ENCODE data around the gene CCDC169. TPM values are rescaled to one million over a fixed set of nuclear protein-coding genes. Genes with fewer than 3 reads are reported as not detected.
"Not testable (repeated sequence)": the region's sequence is repeated elsewhere in the genome, so short reads cannot be mapped to it uniquely, and the experiment has no call there.

The CCDC169 gene
- total RNA-seq: 0.48 TPM
- long read RNA-seq, partial matches to known transcripts: 0 of 1 reads
- long read RNA-seq, other reads (novel, unspliced or antisense): 0 of 1 reads

DNA sequence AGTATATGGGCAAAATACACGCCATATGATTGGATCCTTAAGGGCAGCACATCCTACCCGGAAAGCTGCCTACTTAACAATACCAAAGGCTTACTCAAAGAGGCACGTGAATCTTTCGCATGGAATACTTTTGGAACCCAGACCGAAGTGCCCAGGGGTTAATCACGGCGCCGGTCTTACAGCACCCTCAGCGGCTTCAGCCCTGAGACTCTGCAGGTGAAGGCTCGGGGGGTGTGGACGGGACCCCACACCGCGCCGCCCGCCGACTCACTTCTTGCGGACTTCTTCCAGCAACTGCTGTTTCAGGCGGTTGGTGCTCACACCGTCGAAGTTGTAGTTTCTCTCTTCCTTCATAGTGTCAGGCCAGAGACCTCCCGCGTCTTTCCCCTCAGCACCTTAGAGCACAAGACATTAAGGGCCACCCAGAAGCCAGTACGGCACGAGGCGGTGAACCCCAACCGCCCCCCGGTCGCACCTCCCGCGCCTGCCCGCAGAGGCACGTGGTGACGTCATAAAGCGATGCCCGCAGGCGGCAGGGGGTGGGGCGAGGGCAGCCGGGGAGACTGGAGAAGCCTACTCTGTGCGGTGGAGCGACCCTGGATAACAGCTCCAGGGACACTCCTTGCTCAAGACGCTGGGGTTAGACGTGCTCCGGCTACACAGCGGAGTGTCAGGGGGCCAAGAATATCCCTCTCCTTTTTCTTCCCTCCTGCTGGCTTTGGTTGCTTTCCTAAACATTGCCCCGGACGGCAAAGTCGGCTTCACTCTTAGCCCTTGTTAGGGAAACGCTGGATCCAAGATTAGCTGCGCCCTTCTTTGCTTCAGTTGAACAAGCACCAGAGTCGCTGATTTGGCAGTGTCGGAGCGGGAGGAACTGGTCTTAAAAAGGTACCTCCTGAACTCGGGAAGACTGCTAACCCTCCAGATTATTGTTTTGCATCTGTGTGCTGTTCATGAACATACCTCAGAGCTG lies at the start of gene CCDC169:
TSS of gene CCDC169 (minus strand) at position 449 of the 973 bp plus-strand sequence. CDS start at position 354, 95 bp downstream.
- DNase-seq (ENCODE audit: low spot score): no peak

GRCh38 chr13:36346222-36347083 lies 48.8 kb upstream of the CCDC169 start, which contains the start of gene SPART:
TSS of gene SPART (minus strand) at chr13:36346394. CDS start at chr13:36335830, 10,564 bp downstream.
- DNase-seq (ENCODE audit: low spot score): peak; percentile 97

GRCh38 chr13:36345438-36346221 lies 48.0 kb upstream of the CCDC169 start:
- DNase-seq (ENCODE audit: low spot score): no peak

DNA sequence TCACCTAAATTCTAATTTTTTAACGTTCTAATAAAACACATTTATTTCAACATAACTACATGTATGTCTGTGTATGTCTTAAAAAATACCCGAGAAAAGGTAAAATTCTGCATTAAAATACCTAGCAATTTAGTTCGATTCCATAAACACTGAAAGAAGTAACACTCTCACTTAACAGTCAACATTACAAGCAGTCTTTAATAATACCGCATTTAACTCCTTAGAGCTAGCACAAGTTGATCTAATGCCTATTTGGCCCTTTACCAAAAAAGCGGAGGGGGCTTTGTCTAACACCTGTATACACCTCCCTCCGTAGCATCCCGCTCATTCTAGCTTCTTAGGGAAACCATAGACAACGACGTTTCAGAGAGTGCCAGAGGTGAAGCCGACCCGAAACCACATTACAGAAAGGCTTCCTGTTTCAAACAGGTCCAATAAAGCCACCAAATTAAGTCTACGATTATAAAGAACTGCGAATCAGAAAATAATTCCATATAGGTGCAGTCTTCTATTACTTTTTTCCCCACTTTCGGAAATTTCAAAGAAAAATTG lies 47.3 kb upstream of the CCDC169 start:
- no peak for DNase-seq (ENCODE audit: low spot score)

DNA sequence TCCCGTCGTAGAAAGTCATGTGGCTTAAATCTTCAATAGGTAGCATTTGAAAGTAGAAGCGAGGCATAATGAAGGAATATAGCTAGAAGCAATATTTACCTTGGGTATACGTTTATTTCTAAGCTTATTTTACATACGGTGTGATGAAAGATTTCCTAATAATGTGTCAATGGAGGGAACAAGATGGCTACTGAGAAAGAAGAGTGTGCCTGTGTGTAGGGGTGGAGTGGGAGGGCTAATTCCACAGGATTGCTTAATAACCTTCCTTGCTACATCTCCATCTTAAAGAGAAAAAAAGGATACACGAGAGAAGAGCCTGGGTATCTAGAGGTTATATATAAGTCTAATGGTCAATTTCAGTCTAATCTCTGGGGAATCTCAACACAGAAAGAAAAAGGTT lies 46.6 kb upstream of the CCDC169 start:
- no peak for DNase-seq (ENCODE audit: low spot score)

- no peak for DNase-seq (ENCODE audit: low spot score)
Measured at GRCh38 chr13:36343766-36344165, 46.2 kb upstream of the CCDC169 start.

GRCh38 chr13:36342715-36343114 lies 45.1 kb upstream of the CCDC169 start:
- no peak for DNase-seq (ENCODE audit: low spot score)

- no peak for DNase-seq (ENCODE audit: low spot score)
Measured at GRCh38 chr13:36341718-36342117, 44.1 kb upstream of the CCDC169 start.

- no peak for DNase-seq (ENCODE audit: low spot score)
Measured at GRCh38 chr13:36339600-36340155, 42.1 kb upstream of the CCDC169 start.

DNA sequence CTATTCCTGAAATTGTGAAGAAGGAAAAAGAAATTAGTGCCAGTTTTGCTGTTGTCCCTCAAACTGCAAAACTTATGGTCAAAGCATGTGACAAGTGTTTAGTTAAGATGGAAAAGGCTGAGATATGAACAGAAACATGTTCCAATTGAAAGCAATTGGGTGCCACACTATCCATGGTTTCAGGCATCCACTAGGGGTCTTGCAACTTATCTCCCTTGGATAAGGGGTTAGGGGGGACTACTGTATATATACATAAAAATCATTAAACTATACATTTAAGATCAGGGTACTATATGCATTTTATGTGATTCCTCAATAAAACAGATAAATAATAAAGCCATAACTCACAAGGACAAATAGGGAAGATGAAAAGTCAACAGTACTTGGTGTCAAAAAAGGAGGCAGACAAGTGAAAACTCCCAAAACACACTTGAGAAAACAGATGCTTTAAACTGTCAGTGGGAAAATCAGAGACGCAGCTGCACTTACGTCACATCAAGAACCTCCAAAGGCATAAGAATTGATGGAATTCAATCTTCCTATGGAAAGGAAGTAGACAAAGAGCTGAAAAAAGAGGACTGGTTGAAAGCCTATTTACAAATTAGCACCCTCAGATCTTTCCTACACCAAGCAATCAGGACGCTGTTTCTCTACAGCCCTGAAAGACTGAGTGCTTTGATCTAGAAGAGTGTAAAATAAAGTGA lies 40.5 kb upstream of the CCDC169 start:
- DNase-seq (ENCODE audit: low spot score): no peak

- no peak for DNase-seq (ENCODE audit: low spot score)
Measured at GRCh38 chr13:36332986-36333385, 35.4 kb upstream of the CCDC169 start.

DNA sequence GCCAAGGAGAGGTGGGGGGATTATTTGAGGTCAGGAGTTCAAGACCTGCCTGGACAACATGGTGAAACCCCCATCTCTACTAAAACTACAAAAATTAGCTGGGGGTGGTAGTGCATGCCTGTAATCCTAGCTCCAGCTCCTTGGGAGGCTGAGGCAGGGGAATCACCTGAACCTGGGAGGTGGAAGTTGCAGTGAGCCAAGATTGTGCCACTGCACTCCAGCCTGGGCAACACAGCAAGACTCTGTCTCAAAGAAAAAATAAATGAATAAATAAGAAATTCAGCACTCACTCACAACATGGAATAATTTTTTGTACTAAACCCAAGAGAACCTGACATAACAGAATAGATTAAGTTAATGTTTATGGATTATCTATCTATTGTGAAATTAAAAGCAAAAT lies 34.6 kb upstream of the CCDC169 start:
- DNase-seq (ENCODE audit: low spot score): not testable (repeated sequence)

DNA sequence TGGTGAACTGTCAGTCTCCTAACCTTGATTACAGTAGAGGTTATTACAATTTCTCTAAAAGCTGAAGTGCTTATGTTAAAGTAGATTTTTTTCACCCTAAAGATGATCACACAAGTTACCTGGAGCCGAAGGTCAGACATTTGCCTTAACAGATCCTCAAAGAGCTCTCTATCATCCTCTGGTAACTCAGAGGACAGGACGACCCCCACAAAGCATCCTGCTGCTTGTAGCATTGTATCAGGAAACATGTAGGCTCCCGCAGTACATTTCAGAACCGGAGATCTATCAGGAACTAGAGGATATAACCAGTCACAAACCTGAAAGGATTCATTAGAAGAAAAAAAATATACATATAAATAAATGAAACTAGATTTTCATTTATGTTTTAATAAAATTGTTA lies 33.7 kb upstream of the CCDC169 start:
- no peak for DNase-seq (ENCODE audit: low spot score)

DNA sequence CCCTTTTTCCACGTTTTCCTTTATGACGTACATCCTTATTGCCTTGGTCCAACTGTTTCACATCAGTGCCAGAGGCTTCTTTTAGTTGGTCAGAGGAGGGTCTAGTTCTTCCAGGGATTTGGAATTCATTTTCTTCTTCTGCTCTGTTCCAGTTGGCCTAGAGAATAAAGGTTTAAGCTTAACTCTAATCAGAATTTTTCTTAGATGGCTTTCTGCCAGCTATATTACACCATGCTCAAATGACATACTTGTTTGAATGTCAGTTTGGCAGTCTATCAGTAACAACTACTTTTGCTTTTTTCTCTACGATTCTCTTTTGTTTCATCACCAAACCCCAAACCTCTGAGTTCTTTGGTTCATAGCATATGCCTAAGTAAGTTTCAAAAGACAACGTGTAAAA lies 31.7 kb upstream of the CCDC169 start:
- DNase-seq (ENCODE audit: low spot score): no peak

DNA sequence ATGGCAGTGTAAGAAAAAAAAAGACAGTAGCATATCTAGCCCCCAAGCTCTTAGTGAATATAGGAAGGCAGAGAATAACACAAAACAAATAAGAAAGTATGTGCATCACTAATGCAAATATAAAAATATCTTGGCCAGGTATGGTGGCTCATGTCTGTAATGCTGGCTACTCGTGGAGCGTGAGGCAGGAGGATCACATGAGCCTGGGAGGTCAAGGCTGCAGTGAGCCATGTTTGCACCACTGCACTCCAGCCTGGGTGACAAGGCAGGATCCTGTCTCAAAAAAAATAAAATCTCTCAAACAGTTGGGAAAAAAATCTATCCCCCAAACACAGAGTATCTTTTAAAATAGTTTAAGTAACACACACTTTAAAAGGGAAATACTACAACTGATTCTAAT lies 31.2 kb upstream of the CCDC169 start:
- DNase-seq (ENCODE audit: low spot score): no peak

GRCh38 chr13:36325912-36326311 lies 28.3 kb upstream of the CCDC169 start:
- DNase-seq (ENCODE audit: low spot score): no peak

GRCh38 chr13:36324881-36325280 lies 27.3 kb upstream of the CCDC169 start:
- not testable (repeated sequence) for DNase-seq (ENCODE audit: low spot score)

DNA sequence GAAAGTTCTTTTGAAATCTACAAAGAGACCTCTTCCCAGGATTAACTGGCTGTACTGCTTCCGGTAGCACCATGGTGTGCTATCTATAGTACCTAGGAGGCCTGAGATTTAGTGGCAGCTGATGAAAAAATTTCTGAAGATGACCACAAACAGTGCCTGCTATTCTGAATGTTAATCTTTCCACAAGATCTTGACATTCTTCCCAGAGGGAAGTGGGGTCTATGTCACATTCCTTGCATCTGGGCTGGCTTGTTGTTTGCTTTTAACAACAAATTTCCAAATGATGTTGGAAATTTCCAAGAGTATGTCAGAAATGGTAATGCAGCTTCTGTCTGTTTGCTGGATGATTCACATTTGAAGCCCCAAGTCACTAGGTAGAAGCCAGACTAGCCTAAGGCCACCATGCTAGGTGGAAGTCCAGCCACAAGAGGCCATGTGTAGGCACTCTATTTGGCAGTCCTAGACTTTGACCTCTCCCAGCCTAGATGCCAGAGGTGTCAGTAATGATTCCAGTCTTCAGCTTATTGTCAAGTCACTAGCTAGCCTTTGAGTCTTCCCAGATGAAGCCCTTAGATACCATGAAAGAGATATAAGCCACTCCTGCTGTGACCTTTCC lies 26.4 kb upstream of the CCDC169 start:
- no peak for DNase-seq (ENCODE audit: low spot score)

- no peak for DNase-seq (ENCODE audit: low spot score)
Measured at GRCh38 chr13:36323408-36323807, 25.8 kb upstream of the CCDC169 start.
